ENCODE measurements around the gene PGAP2. TPM values are rescaled to one million over a fixed set of nuclear protein-coding genes. Genes with fewer than 3 reads are reported as not detected.
A peak's percentile ranks its signal among the peaks of the same experiment; 100 is the strongest.

Gene PGAP2
- total RNA-seq, 1 experiment from 2014 or later = 72.2 TPM

DNA sequence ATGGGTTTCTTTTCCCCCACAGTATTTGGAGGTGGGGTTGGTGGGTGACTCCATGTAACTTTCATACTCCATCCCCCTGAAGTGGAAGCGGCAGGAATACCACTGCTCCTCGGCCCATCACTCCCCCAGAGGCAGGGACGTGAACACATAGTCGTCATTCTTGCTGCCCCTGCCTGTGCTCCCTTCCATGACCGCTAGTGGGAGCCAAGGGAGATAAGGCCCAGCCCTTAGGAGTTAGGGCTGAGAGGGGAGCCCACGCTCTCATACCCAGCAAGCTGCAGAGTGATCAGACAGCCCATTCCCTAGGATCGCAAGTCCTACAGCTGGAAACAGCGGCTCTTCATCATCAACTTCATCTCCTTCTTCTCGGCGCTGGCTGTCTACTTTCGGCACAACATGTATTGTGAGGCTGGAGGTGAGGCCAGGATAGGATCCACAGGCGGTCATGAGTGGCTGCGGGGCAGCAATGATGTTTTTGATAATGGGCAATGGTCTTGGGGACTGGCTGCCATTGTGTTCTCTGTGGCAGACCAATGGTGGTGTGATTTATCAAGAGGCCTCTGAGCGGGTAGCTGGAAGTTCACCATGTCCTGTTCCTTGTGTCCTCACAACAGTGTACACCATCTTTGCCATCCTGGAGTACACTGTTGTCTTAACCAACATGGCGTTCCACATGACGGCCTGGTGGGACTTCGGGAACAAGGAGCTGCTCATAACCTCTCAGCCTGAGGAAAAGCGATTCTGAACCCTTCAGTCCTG is 16.5 kb downstream of the PGAP2 start:
- Histone ChIP-seq H3K4me1 (ENCODE audit: control insufficient read depth, insufficient read depth, low read length) (0 out of 2 replicates have a peak, but pooled peaks cover 3% of the 10 kb centered on the region), H3K27me3 (ENCODE audit: control insufficient read depth, insufficient read depth, low read length) (no peaks in the 10 kb centered on the region), H3K4me3 (ENCODE audit: low read depth in 2 of 2, low read length in 2 of 2) (no peak overlapping the region), H3K36me3 (ENCODE audit: control insufficient read depth, insufficient read depth, low read length) (no peaks in the 10 kb centered on the region; the same call in none of the 2 replicates), H3K27ac (ENCODE audit: low read length) (no peak overlapping the region), H3K9me3 (ENCODE audit: control insufficient read depth, insufficient read depth, low read depth, low read length) (no peaks in the 10 kb centered on the region)
- DNase-seq (ENCODE audit: low read depth, low spot score) (no peak), ATAC-seq (peak; percentile 79)
- in situ Hi-C loops (cut with HindIII; ENCODE audit: low pct_unique_long_range_greater_than_20kb, low sequenced_read_pairs) = no loop called here
- intact Hi-C loops (cut with micrococcal nuclease; ENCODE audit: unreplicated experiment) = no loop called here
- TSS peak; percentile 62 for BruUV-seq (replicated peaks)
- ChIA-PET CTCF (interaction anchor here (0.5 to 1.0 kb wide), 4 partner anchors 9 to 162 kb away, joined by 3 to 5 read pairs (median 4); no protein-coding TSS in a partner anchor), POLR2A (interaction anchor here (0.6 kb wide), 2 partner anchors 26 to 869 kb away, joined by 3 to 6 read pairs; no protein-coding TSS in a partner anchor)
- TF ChIP-seq, protein P1, sequence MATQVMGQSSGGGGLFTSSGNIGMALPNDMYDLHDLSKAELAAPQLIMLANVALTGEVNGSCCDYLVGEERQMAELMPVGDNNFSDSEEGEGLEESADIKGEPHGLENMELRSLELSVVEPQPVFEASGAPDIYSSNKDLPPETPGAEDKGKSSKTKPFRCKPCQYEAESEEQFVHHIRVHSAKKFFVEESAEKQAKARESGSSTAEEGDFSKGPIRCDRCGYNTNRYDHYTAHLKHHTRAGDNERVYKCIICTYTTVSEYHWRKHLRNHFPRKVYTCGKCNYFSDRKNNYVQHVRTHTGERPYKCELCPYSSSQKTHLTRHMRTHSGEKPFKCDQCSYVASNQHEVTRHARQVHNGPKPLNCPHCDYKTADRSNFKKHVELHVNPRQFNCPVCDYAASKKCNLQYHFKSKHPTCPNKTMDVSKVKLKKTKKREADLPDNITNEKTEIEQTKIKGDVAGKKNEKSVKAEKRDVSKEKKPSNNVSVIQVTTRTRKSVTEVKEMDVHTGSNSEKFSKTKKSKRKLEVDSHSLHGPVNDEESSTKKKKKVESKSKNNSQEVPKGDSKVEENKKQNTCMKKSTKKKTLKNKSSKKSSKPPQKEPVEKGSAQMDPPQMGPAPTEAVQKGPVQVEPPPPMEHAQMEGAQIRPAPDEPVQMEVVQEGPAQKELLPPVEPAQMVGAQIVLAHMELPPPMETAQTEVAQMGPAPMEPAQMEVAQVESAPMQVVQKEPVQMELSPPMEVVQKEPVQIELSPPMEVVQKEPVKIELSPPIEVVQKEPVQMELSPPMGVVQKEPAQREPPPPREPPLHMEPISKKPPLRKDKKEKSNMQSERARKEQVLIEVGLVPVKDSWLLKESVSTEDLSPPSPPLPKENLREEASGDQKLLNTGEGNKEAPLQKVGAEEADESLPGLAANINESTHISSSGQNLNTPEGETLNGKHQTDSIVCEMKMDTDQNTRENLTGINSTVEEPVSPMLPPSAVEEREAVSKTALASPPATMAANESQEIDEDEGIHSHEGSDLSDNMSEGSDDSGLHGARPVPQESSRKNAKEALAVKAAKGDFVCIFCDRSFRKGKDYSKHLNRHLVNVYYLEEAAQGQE (IDR thresholded peaks at IDR 0.05; ENCODE audit: insufficient read depth in 1 of 2, low read depth in 2 of 2, low read length in 1 of 2) = no peak
- no peak; the same call in 1 of the 2 replicates for TF ChIP-seq POLR2AphosphoS5 (IDR thresholded peaks at IDR 0.05; ENCODE audit: low read depth, low read length)
- TF ChIP-seq SIN3A (IDR thresholded peaks at IDR 0.05; ENCODE audit: borderline replicate concordance, insufficient read depth, low read depth, low read length) = no peak
- TF ChIP-seq TCF7L2 (IDR thresholded peaks at IDR 0.05; ENCODE audit: low read depth, low read length) = no peak
- TF ChIP-seq, protein P2, sequence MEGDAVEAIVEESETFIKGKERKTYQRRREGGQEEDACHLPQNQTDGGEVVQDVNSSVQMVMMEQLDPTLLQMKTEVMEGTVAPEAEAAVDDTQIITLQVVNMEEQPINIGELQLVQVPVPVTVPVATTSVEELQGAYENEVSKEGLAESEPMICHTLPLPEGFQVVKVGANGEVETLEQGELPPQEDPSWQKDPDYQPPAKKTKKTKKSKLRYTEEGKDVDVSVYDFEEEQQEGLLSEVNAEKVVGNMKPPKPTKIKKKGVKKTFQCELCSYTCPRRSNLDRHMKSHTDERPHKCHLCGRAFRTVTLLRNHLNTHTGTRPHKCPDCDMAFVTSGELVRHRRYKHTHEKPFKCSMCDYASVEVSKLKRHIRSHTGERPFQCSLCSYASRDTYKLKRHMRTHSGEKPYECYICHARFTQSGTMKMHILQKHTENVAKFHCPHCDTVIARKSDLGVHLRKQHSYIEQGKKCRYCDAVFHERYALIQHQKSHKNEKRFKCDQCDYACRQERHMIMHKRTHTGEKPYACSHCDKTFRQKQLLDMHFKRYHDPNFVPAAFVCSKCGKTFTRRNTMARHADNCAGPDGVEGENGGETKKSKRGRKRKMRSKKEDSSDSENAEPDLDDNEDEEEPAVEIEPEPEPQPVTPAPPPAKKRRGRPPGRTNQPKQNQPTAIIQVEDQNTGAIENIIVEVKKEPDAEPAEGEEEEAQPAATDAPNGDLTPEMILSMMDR (IDR thresholded peaks at IDR 0.05) = no peak; the same call in 1 of the 2 replicates

DNA sequence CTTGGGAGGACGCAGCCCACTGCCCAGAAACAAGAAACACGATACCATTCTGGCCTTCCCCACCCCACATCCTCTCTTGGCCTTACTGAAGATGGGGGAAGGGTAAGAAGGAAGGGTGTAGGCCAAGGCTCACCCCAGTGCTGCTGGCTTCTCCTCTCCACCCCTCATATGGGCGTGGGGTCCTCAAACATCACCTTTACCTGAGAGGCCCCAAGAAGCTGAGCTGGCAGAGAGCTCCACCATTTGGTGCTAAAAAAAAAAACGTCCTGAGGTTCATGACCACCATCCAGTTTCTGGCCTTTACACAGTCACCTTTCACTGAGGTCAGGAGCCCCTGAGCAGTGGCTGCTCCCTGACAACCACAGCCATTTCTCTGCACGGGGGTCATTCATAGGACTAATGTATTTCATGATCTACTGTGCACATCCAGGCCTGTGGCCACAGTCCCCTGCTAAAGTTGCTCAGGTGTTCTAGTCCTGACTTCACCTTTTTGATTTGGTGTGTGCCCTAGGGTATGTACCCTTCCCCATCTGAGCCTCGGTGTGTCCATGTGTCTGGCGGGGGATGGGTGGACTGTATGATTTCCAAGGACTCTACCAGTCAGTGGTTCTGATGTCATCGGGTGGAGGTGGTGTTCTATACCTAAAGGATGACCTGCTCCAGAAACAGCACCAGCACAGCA is 17.3 kb downstream of the PGAP2 start:
- ChIA-PET POLR2A (interaction anchor here (0.6 kb wide), 1 partner anchor 868 kb away, joined by 3 read pairs; no protein-coding TSS in a partner anchor), CTCF (interaction anchor here (0.5 to 1.0 kb wide), 4 partner anchors 9 to 161 kb away, joined by 3 to 5 read pairs (median 4); no protein-coding TSS in a partner anchor)
- peak; percentile 4 for ATAC-seq
- Histone ChIP-seq H3K36me3 (ENCODE audit: control insufficient read depth, insufficient read depth, low read length) (no peaks in the 10 kb centered on the region; the same call in none of the 2 replicates), H3K9me3 (ENCODE audit: control insufficient read depth, insufficient read depth, low read depth, low read length) (no peaks in the 10 kb centered on the region), H3K27ac (ENCODE audit: low read length) (no peak overlapping the region), H3K27me3 (ENCODE audit: control insufficient read depth, insufficient read depth, low read length) (no peaks in the 10 kb centered on the region), H3K4me3 (ENCODE audit: low read depth in 2 of 2, low read length in 2 of 2) (no peak overlapping the region), H3K4me1 (ENCODE audit: control insufficient read depth, insufficient read depth, low read length) (0 out of 2 replicates have a peak, but pooled peaks cover 3% of the 10 kb centered on the region)
- no TSS peak for BruUV-seq (replicated peaks)
- TF ChIP-seq SIN3A (IDR thresholded peaks at IDR 0.05; ENCODE audit: borderline replicate concordance, insufficient read depth, low read depth, low read length) = 0 out of 2 replicates have a peak, but pooled peaks have one; percentile 37
- TF ChIP-seq TCF7L2 (IDR thresholded peaks at IDR 0.05; ENCODE audit: low read depth, low read length) = no peak
- TF ChIP-seq, protein P2 (IDR thresholded peaks at IDR 0.05) = no peak
- peak; percentile 81 for TF ChIP-seq POLR2AphosphoS5 (IDR thresholded peaks at IDR 0.05; ENCODE audit: low read depth, low read length)
- TF ChIP-seq, protein P1 (IDR thresholded peaks at IDR 0.05; ENCODE audit: insufficient read depth in 1 of 2, low read depth in 2 of 2, low read length in 1 of 2) = no peak
- intact Hi-C loops (cut with micrococcal nuclease; ENCODE audit: unreplicated experiment) = no loop called here
- DNase-seq (ENCODE audit: low read depth, low spot score) = no peak
- in situ Hi-C loops (cut with HindIII; ENCODE audit: low pct_unique_long_range_greater_than_20kb, low sequenced_read_pairs) = no loop called here

Data from Panc1 (cell line).